ENCODE data around the gene DLK2.

The DLK2 gene

DNA sequence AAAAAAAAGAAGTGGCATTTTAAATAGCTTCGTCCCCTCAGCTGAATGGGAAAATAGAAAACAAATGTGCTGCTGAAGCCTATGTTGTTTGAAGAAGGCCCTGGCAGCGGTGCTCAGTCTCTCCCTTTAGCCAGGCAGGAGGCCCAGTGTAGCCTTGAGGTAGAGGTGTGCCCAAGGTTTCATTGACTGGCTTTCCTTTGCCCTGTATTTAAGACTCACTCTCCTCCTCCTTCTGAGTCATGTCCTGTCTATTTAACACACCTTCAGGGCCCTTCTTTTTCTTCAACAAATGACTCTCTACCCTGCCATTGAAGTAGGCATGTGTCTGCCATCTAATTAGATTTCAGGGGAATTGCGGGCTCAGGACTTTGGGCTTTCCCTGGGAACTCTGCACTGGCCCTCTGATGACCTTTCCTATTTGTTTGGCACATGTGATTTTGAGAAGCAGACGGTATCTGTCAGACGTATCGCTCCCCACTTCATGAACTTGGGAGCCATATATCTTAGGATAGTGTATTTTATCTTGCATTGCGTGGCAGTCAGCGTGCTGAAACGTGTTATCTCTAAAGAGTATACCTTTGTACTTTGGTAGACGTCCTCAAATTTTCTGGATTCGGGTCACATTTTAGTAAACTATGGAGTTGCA lies 26.4 kb upstream of the DLK2 start:
- ATAC-seq: no peak
- TF ChIP-seq BACH2 (CRISPR knock-in tag; IDR thresholded peaks at IDR 0.05; ENCODE audit: borderline replicate concordance) (no peak), SNAI2 (CRISPR knock-in tag; IDR thresholded peaks at IDR 0.05) (no peak), ZC3H10 (CRISPR knock-in tag; IDR thresholded peaks at IDR 0.05) (no peak), ZNF565 (CRISPR knock-in tag; conservative IDR thresholded peaks at IDR 0.05; ENCODE audit: low read depth) (no peak), TCF4 (CRISPR knock-in tag; IDR thresholded peaks at IDR 0.05; ENCODE audit: borderline replicate concordance) (no peak), PPARA (CRISPR knock-in tag; IDR thresholded peaks at IDR 0.05; ENCODE audit: borderline replicate concordance) (no peak), ZNF70 (CRISPR knock-in tag; IDR thresholded peaks at IDR 0.05) (no peak), GLIS3 (CRISPR knock-in tag; IDR thresholded peaks at IDR 0.05) (no peak), ARNTL (CRISPR knock-in tag; IDR thresholded peaks at IDR 0.05; ENCODE audit: borderline replicate concordance, low read depth) (no peak), ZNF8 (CRISPR knock-in tag; IDR thresholded peaks at IDR 0.05) (no peak), TOX (CRISPR knock-in tag; IDR thresholded peaks at IDR 0.05; ENCODE audit: borderline replicate concordance) (no peak), RARB (CRISPR knock-in tag; IDR thresholded peaks at IDR 0.05) (no peak)
- TF ChIP-seq, protein P1, sequence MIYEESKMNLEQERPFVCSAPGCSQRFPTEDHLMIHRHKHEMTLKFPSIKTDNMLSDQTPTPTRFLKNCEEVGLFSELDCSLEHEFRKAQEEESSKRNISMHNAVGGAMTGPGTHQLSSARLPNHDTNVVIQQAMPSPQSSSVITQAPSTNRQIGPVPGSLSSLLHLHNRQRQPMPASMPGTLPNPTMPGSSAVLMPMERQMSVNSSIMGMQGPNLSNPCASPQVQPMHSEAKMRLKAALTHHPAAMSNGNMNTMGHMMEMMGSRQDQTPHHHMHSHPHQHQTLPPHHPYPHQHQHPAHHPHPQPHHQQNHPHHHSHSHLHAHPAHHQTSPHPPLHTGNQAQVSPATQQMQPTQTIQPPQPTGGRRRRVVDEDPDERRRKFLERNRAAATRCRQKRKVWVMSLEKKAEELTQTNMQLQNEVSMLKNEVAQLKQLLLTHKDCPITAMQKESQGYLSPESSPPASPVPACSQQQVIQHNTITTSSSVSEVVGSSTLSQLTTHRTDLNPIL (CRISPR knock-in tag; IDR thresholded peaks at IDR 0.05; ENCODE audit: low read depth): no peak

DNA sequence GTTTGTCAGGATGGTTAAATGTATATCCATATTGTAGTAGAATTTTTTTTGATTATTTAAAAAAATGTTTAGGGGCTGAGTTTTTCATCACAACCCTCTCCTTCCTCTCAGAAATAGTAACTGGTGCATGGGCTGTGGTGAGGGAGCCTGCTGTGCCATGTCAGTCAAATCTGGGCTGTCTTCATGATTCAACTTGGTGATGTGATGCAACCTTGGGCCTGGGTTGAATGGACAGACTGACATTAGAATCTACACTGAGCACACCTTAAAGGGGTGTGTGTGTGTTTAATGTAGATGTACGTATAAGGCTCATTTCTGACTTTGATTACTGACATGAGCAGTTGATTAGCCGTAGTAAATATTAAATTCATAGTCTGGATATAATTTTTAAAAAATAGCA lies 25.7 kb upstream of the DLK2 start:
- no peak for ATAC-seq
- TF ChIP-seq, protein P1 (CRISPR knock-in tag; IDR thresholded peaks at IDR 0.05; ENCODE audit: low read depth): no peak
- no peak for TF ChIP-seq RARB (CRISPR knock-in tag; IDR thresholded peaks at IDR 0.05)
- TF ChIP-seq, protein P2, sequence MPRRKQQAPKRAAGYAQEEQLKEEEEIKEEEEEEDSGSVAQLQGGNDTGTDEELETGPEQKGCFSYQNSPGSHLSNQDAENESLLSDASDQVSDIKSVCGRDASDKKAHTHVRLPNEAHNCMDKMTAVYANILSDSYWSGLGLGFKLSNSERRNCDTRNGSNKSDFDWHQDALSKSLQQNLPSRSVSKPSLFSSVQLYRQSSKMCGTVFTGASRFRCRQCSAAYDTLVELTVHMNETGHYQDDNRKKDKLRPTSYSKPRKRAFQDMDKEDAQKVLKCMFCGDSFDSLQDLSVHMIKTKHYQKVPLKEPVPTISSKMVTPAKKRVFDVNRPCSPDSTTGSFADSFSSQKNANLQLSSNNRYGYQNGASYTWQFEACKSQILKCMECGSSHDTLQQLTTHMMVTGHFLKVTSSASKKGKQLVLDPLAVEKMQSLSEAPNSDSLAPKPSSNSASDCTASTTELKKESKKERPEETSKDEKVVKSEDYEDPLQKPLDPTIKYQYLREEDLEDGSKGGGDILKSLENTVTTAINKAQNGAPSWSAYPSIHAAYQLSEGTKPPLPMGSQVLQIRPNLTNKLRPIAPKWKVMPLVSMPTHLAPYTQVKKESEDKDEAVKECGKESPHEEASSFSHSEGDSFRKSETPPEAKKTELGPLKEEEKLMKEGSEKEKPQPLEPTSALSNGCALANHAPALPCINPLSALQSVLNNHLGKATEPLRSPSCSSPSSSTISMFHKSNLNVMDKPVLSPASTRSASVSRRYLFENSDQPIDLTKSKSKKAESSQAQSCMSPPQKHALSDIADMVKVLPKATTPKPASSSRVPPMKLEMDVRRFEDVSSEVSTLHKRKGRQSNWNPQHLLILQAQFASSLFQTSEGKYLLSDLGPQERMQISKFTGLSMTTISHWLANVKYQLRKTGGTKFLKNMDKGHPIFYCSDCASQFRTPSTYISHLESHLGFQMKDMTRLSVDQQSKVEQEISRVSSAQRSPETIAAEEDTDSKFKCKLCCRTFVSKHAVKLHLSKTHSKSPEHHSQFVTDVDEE (CRISPR knock-in tag; IDR thresholded peaks at IDR 0.05): no peak
- no peak for TF ChIP-seq ZFP3 (CRISPR knock-in tag; IDR thresholded peaks at IDR 0.05)
- no peak for TF ChIP-seq ISL1 (CRISPR knock-in tag; IDR thresholded peaks at IDR 0.05)
- TF ChIP-seq ZNF8 (CRISPR knock-in tag; IDR thresholded peaks at IDR 0.05): no peak
- no peak for TF ChIP-seq ZNF565 (CRISPR knock-in tag; conservative IDR thresholded peaks at IDR 0.05; ENCODE audit: low read depth)
- TF ChIP-seq, protein P3, sequence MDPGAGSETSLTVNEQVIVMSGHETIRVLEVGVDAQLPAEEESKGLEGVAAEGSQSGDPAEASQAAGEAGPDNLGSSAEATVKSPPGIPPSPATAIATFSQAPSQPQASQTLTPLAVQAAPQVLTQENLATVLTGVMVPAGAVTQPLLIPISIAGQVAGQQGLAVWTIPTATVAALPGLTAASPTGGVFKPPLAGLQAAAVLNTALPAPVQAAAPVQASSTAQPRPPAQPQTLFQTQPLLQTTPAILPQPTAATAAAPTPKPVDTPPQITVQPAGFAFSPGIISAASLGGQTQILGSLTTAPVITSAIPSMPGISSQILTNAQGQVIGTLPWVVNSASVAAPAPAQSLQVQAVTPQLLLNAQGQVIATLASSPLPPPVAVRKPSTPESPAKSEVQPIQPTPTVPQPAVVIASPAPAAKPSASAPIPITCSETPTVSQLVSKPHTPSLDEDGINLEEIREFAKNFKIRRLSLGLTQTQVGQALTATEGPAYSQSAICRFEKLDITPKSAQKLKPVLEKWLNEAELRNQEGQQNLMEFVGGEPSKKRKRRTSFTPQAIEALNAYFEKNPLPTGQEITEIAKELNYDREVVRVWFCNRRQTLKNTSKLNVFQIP (CRISPR knock-in tag; IDR thresholded peaks at IDR 0.05; ENCODE audit: borderline replicate concordance, low read depth): no peak
- TF ChIP-seq SNAI2 (CRISPR knock-in tag; IDR thresholded peaks at IDR 0.05): no peak
- no peak for TF ChIP-seq ZC3H10 (CRISPR knock-in tag; IDR thresholded peaks at IDR 0.05)
- no peak for TF ChIP-seq ZFP30 (CRISPR knock-in tag; IDR thresholded peaks at IDR 0.05)
- TF ChIP-seq ZNF70 (CRISPR knock-in tag; IDR thresholded peaks at IDR 0.05): no peak
- TF ChIP-seq BACH2 (CRISPR knock-in tag; IDR thresholded peaks at IDR 0.05; ENCODE audit: borderline replicate concordance): no peak
- TF ChIP-seq GLIS3 (CRISPR knock-in tag; IDR thresholded peaks at IDR 0.05): no peak
- TF ChIP-seq, protein P4, sequence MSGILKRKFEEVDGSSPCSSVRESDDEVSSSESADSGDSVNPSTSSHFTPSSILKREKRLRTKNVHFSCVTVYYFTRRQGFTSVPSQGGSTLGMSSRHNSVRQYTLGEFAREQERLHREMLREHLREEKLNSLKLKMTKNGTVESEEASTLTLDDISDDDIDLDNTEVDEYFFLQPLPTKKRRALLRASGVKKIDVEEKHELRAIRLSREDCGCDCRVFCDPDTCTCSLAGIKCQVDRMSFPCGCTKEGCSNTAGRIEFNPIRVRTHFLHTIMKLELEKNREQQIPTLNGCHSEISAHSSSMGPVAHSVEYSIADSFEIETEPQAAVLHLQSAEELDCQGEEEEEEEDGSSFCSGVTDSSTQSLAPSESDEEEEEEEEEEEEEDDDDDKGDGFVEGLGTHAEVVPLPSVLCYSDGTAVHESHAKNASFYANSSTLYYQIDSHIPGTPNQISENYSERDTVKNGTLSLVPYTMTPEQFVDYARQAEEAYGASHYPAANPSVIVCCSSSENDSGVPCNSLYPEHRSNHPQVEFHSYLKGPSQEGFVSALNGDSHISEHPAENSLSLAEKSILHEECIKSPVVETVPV (CRISPR knock-in tag; IDR thresholded peaks at IDR 0.05): no peak
- TF ChIP-seq, protein P5, sequence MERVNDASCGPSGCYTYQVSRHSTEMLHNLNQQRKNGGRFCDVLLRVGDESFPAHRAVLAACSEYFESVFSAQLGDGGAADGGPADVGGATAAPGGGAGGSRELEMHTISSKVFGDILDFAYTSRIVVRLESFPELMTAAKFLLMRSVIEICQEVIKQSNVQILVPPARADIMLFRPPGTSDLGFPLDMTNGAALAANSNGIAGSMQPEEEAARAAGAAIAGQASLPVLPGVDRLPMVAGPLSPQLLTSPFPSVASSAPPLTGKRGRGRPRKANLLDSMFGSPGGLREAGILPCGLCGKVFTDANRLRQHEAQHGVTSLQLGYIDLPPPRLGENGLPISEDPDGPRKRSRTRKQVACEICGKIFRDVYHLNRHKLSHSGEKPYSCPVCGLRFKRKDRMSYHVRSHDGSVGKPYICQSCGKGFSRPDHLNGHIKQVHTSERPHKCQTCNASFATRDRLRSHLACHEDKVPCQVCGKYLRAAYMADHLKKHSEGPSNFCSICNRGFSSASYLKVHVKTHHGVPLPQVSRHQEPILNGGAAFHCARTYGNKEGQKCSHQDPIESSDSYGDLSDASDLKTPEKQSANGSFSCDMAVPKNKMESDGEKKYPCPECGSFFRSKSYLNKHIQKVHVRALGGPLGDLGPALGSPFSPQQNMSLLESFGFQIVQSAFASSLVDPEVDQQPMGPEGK (CRISPR knock-in tag; IDR thresholded peaks at IDR 0.05; ENCODE audit: borderline replicate concordance): no peak
- no peak for TF ChIP-seq TCF4 (CRISPR knock-in tag; IDR thresholded peaks at IDR 0.05; ENCODE audit: borderline replicate concordance)

All from SK-N-SH treated with all-trans-retinoic acid at 6 μM for 48 hours (cell line).